ENCODE measurements around the gene TRIM61. TPM values are rescaled to one million over a fixed set of nuclear protein-coding genes. Genes with fewer than 3 reads are reported as not detected.
"Not testable (repeated sequence)": the region's sequence is repeated elsewhere in the genome, so short reads cannot be mapped to it uniquely, and the experiment has no call there.

Gene TRIM61
- total RNA-seq: 2.4 TPM
- long read RNA-seq, partial matches to known transcripts: 4 of 6 reads
- long read RNA-seq, other reads (novel, unspliced or antisense): 2 of 6 reads

- ATAC-seq: peak; percentile 98
- peak; percentile 81 for DNase-seq
- intact Hi-C loops (cut with micrococcal nuclease): no loop called here
Measured at GRCh38 chr4:164977243-164978164, at the start of gene TRIM61. Gene TRIM61, minus strand, starts transcription at chr4:164977657. Its CDS starts 7,655 bp downstream, at chr4:164970002.

GRCh38 chr4:165025782-165026181, 48.3 kb upstream of the TRIM61 start:
- intact Hi-C loops (cut with micrococcal nuclease); DNase-seq; ATAC-seq: not testable (repeated sequence)

GRCh38 chr4:165019995-165020394, 42.5 kb upstream of the TRIM61 start:
- intact Hi-C loops (cut with micrococcal nuclease); ATAC-seq; DNase-seq: not testable (repeated sequence)

GRCh38 chr4:165016971-165017370, 39.5 kb upstream of the TRIM61 start:
- ATAC-seq (no peak), DNase-seq (no peak)
- intact Hi-C loops (cut with micrococcal nuclease): no loop called here

GRCh38 chr4:165013691-165014090, 36.2 kb upstream of the TRIM61 start:
- DNase-seq: no peak

GRCh38 chr4:165011403-165011802, 33.9 kb upstream of the TRIM61 start:
- ATAC-seq (no peak), DNase-seq (no peak)
- intact Hi-C loops (cut with micrococcal nuclease): no loop called here

More at GRCh38 chr4:165013691-165014090, 36.2 kb upstream of the TRIM61 start:
- no peak for ATAC-seq
- intact Hi-C loops (cut with micrococcal nuclease): no loop called here

- intact Hi-C loops (cut with micrococcal nuclease): no loop called here
- DNase-seq: no peak
Measured at GRCh38 chr4:165010991-165011390, 33.5 kb upstream of the TRIM61 start.

GRCh38 chr4:165010487-165010886, 33.0 kb upstream of the TRIM61 start:
- ATAC-seq (no peak), DNase-seq (no peak)
- intact Hi-C loops (cut with micrococcal nuclease): no loop called here

More at GRCh38 chr4:165010991-165011390, 33.5 kb upstream of the TRIM61 start:
- no peak for ATAC-seq

GRCh38 chr4:165009493-165010227, 32.2 kb upstream of the TRIM61 start:
- intact Hi-C loops (cut with micrococcal nuclease): no loop called here
- no peak for DNase-seq
- ATAC-seq: no peak

- DNase-seq (no peak), ATAC-seq (no peak)
- intact Hi-C loops (cut with micrococcal nuclease): no loop called here
Measured at GRCh38 chr4:165006886-165007285, 29.4 kb upstream of the TRIM61 start.

GRCh38 chr4:165006456-165006855, 29.0 kb upstream of the TRIM61 start:
- DNase-seq (no peak), ATAC-seq (no peak)
- intact Hi-C loops (cut with micrococcal nuclease): no loop called here

GRCh38 chr4:165005352-165005925, 28.0 kb upstream of the TRIM61 start:
- DNase-seq (no peak), ATAC-seq (no peak)
- intact Hi-C loops (cut with micrococcal nuclease): no loop called here

GRCh38 chr4:165001957-165002356, 24.5 kb upstream of the TRIM61 start:
- DNase-seq; ATAC-seq; intact Hi-C loops (cut with micrococcal nuclease): not testable (repeated sequence)

GRCh38 chr4:164998526-164999080, 21.1 kb upstream of the TRIM61 start:
- DNase-seq; intact Hi-C loops (cut with micrococcal nuclease); ATAC-seq: not testable (repeated sequence)

- DNase-seq: no peak
- ATAC-seq: no peak
- intact Hi-C loops (cut with micrococcal nuclease): no loop called here
Measured at GRCh38 chr4:164997941-164998340, 20.5 kb upstream of the TRIM61 start.

GRCh38 chr4:164997324-164997723, 19.9 kb upstream of the TRIM61 start:
- intact Hi-C loops (cut with micrococcal nuclease): no loop called here
- no peak for DNase-seq
- ATAC-seq: no peak

GRCh38 chr4:164996123-164996522, 18.7 kb upstream of the TRIM61 start:
- DNase-seq; ATAC-seq; intact Hi-C loops (cut with micrococcal nuclease): not testable (repeated sequence)

GRCh38 chr4:164990786-164991185, 13.3 kb upstream of the TRIM61 start:
- DNase-seq; ATAC-seq; intact Hi-C loops (cut with micrococcal nuclease): not testable (repeated sequence)

- no peak for ATAC-seq
- no peak for DNase-seq
- intact Hi-C loops (cut with micrococcal nuclease): no loop called here
Measured at GRCh38 chr4:164989471-164989870, 12.0 kb upstream of the TRIM61 start.
